HepG2 (cell line): ENCODE data around the gene INSR. TPM values are rescaled to one million over a fixed set of nuclear protein-coding genes. Genes with fewer than 3 reads are reported as not detected.

ENCODE experiments used
- ATAC-seq: fragments of 200-7000 bp; cut with Tn5 transposase; 3 replicates; pipeline ENCODE4 v1.9.1; 2020; ENCODE audit warnings: mild to moderate bottlenecking, moderate library complexity
- BruUV-seq: library from RNA; stranded (reverse); fragments of 400-500 nt; replicated peaks from 2 replicates; lab custom pipeline; 2021; lab: Mats Ljungman, UMichigan
- CTCF ChIA-PET: fragments of 300-600 bp; formaldehyde crosslinking; extraction: SDS; loops from one replicate; lab custom pipeline; 2021; ENCODE audit warnings: low total read pairs, inconsistent platforms, low intra/inter-chr PET ratio; lab: Yijun Ruan, JAX
- POLR2A ChIA-PET: fragments of 350-600 bp; sonication (Branson Sonifier 250); formaldehyde crosslinking; loops from one replicate; lab custom pipeline; 2020; ENCODE audit warnings: antibody characterized with exemption, inconsistent platforms; lab: Yijun Ruan, JAX
- DNase-seq: peaks from one replicate; pipeline ENCODE4 v3.0.0-alpha.2; 2015; ENCODE audit warnings: low spot score
- FAIRE-seq: peaks from 3 replicates; lab custom pipeline; 2011; peaks lifted over from hg19 to GRCh38; lab: Jason Lieb, UNC
- H2AFZ ChIP-seq: one replicate; pipeline ENCODE4 v1.6.1; 2011; ENCODE audit warnings: low read length, inconsistent platforms
- H3K27ac ChIP-seq: fragments of 300-600 bp; 3 replicates; pipeline ENCODE4 v1.8.0; 2011; ENCODE audit warnings: mixed run types, mild to moderate bottlenecking, mixed read lengths, low read length, inconsistent platforms; ENCODE audit not compliant: insufficient read depth; ENCODE audit errors: extremely low read length
- H3K27me3 ChIP-seq, 2 experiments: fragments of 200-600 bp in 1 of 2; 2 replicates in 1 of 2; 3 replicates in 1 of 2; pipeline versions ENCODE4 v1.6.0 to v1.8.0; 2011; ENCODE audit warnings: low read length in 2 of 2, mild to moderate bottlenecking in 2 of 2, moderate library complexity in 2 of 2, inconsistent platforms in 1 of 2; ENCODE audit not compliant: insufficient read depth in 2 of 2, control insufficient read depth in 1 of 2
- H3K36me3 ChIP-seq, 2 experiments: fragments of 200-600 bp in 1 of 2; replicated peaks in 1 of 2; 2 replicates in 1 of 2; 3 replicates in 1 of 2; pipeline versions ENCODE4 v1.5.1 to v1.8.0; 2011; ENCODE audit warnings: low read length in 2 of 2, inconsistent platforms in 1 of 2; ENCODE audit not compliant: insufficient read depth in 2 of 2, control insufficient read depth in 1 of 2
- H3K4me1 ChIP-seq: 2 replicates; pipeline ENCODE4 v1.5.1; 2012; ENCODE audit warnings: low read length, inconsistent platforms; ENCODE audit not compliant: insufficient read depth
- H3K4me2 ChIP-seq: 2 replicates; pipeline ENCODE4 v1.6.0; 2011; ENCODE audit warnings: low read depth, low read length, inconsistent platforms
- H3K4me3 ChIP-seq, 3 experiments: fragments of 200-600 bp in 1 of 3; sonication (generic), shearing (Covaris generic) in 1 of 3; replicated peaks in 1 of 3; 2 replicates each; pipeline ENCODE4 v1.5.1; 2011 to 2016; ENCODE audit warnings: low read length in 3 of 3, inconsistent platforms in 2 of 3, low read depth in 2 of 3, mild to moderate bottlenecking in 2 of 3, control low read depth in 1 of 3, mixed read lengths in 1 of 3; ENCODE audit not compliant: insufficient read depth in 1 of 3
- H3K79me2 ChIP-seq: one replicate; pipeline ENCODE4 v1.6.1; 2011; ENCODE audit warnings: low read length, inconsistent platforms; ENCODE audit not compliant: insufficient read depth
- H3K9ac ChIP-seq: 2 replicates; pipeline ENCODE4 v1.6.0; 2011; ENCODE audit warnings: mild to moderate bottlenecking, low read depth, low read length, inconsistent platforms; ENCODE audit not compliant: insufficient read depth
- H3K9me3 ChIP-seq: 2 replicates; pipeline ENCODE4 v1.5.1; 2012; ENCODE audit warnings: mild to moderate bottlenecking, low read length
- H4K20me1 ChIP-seq: 2 replicates; pipeline ENCODE4 v1.6.0; 2011; ENCODE audit warnings: inconsistent platforms, mild to moderate bottlenecking, low read length, moderate library complexity; ENCODE audit not compliant: insufficient read depth
- ARNTL ChIP-seq: sonication (generic); formaldehyde crosslinking; IDR thresholded peaks from 2 replicates; pipeline ENCODE4 v1.4.0; 2020; ENCODE audit warnings: mild to moderate bottlenecking, missing genetic modification reagents
- CHD4 ChIP-seq: fragments of 200-600 bp; sonication (generic); IDR thresholded peaks from 2 replicates; pipeline ENCODE4 v1.7.0; 2017; ENCODE audit warnings: mild to moderate bottlenecking, low read length, borderline replicate concordance
- HDAC6 ChIP-seq: fragments of 200-600 bp; sonication (generic); IDR thresholded peaks from 2 replicates; pipeline ENCODE4 v1.7.0; 2017; ENCODE audit warnings: mild to moderate bottlenecking, antibody characterized with exemption, low read length, low read depth
- KAT7 ChIP-seq: IDR thresholded peaks from 2 replicates; pipeline ENCODE4 v1.6.1; 2018; ENCODE audit warnings: borderline replicate concordance, missing compliant biosample characterization
- KLF16 ChIP-seq, 2 experiments: sonication (generic) in 1 of 2; formaldehyde crosslinking in 1 of 2; IDR thresholded peaks; 2 replicates each; pipeline versions ENCODE4 v1.6.1 to v1.8.0; 2016 to 2023; ENCODE audit warnings: missing genetic modification reagents in 2 of 2, missing compliant biosample characterization in 1 of 2
- MTERF4 ChIP-seq: sonication (generic); formaldehyde crosslinking; IDR thresholded peaks from 2 replicates; pipeline ENCODE4 v1.8.0; 2023; ENCODE audit warnings: mild to moderate bottlenecking, missing genetic modification reagents
- SOX13 ChIP-seq, 3 experiments: fragments of 450-650 bp in 1 of 3; sonication (generic) in 1 of 3; formaldehyde crosslinking in 1 of 3; IDR thresholded peaks in 2 of 3; conservative IDR thresholded peaks in 1 of 3; 2 replicates each; pipeline versions ENCODE4 v1.5.0 to v1.6.1; 2016 to 2020; ENCODE audit warnings: antibody characterized with exemption in 1 of 3, mild to moderate bottlenecking in 1 of 3, missing compliant biosample characterization in 1 of 3, missing genetic modification reagents in 1 of 3, moderate library complexity in 1 of 3
- ZBTB42 ChIP-seq: sonication (generic); formaldehyde crosslinking; IDR thresholded peaks from 2 replicates; pipeline ENCODE4 v1.5.0; 2020; ENCODE audit warnings: mild to moderate bottlenecking, missing genetic modification reagents
- ZFP82 ChIP-seq: sonication (generic); formaldehyde crosslinking; IDR thresholded peaks from 2 replicates; pipeline ENCODE4 v1.5.1; 2020; ENCODE audit warnings: mild to moderate bottlenecking, missing genetic modification reagents, borderline replicate concordance
- ZFYVE20 ChIP-seq: sonication (generic); formaldehyde crosslinking; IDR thresholded peaks from 2 replicates; pipeline ENCODE4 v1.8.0; 2023; ENCODE audit warnings: low read depth, mild to moderate bottlenecking, moderate library complexity, missing genetic modification reagents, borderline replicate concordance
- ZNF253 ChIP-seq: sonication (generic); formaldehyde crosslinking; IDR thresholded peaks from 2 replicates; pipeline ENCODE4 v1.8.0; 2022; ENCODE audit warnings: mild to moderate bottlenecking, missing genetic modification reagents, borderline replicate concordance
- ZNF431 ChIP-seq: sonication (generic); formaldehyde crosslinking; IDR thresholded peaks from 2 replicates; pipeline ENCODE4 v1.9.0; 2022; ENCODE audit warnings: missing genetic modification reagents, low read depth, mild to moderate bottlenecking, borderline replicate concordance
- ZNF720 ChIP-seq: sonication (generic); formaldehyde crosslinking; IDR thresholded peaks from 2 replicates; pipeline ENCODE4 v1.4.0; 2020; ENCODE audit warnings: missing genetic modification reagents
- WGBS: methylation state at CpG from one replicate; pipeline ENCODE4 v1.1.6; 2017; ENCODE audit warnings: low lambda C conversion rate; 5-methylcytosine and 5-hydroxymethylcytosine counted together
- in situ Hi-C: cut with HindIII; loops from 2 replicates; pipeline ENCODE4 v1.10.0; 2017; ENCODE audit warnings: low pct_unique_long_range_greater_than_20kb; ENCODE audit not compliant: extremely low pct_ligation_motif_present
- intact Hi-C: fragments of 100-400 bp; cut with micrococcal nuclease; formaldehyde crosslinking; loops from one replicate; pipeline ENCODE4 v1.10.0; 2022; ENCODE audit not compliant: unreplicated experiment
- polyA plus RNA-seq, 8 experiments: library from polyadenylated mRNA; depleted of rRNA in 3 of 8; stranded (reverse) in 7 of 8; unstranded in 1 of 8; fragments of >200 nt; fragmentation: Illumina TruSeq in 4 of 8; extraction: Trizol in 4 of 8; gene quantifications; 2 replicates each; pipeline versions ENCODE4 v1.2.1 to v1.2.3, GENCODE V29; 2011 to 2016; ENCODE audit warnings: low read depth in 4 of 8, missing spikeins in 1 of 8, mixed read lengths in 1 of 8; ENCODE audit not compliant: insufficient read depth in 1 of 8
- total RNA-seq, 5 experiments: library from RNA; depleted of rRNA; stranded (reverse); fragments of >200 nt; fragmentation: Illumina TruSeq; extraction: Trizol; gene quantifications; 2 replicates each; pipeline ENCODE4 v1.2.3, GENCODE V29; 2016; ENCODE audit warnings: low read depth in 1 of 5
- TF ChIP-seq, protein P1 (sequence below): sonication (generic); formaldehyde crosslinking; IDR thresholded peaks from 2 replicates; pipeline ENCODE4 v1.4.0; 2020; ENCODE audit warnings: mild to moderate bottlenecking, missing genetic modification reagents
- TF ChIP-seq, protein P2 (sequence below): sonication (generic); formaldehyde crosslinking; IDR thresholded peaks from 2 replicates; pipeline ENCODE4 v1.4.0; 2020; ENCODE audit warnings: missing genetic modification reagents, borderline replicate concordance
- TF ChIP-seq, protein P3 (sequence below): sonication (generic); formaldehyde crosslinking; IDR thresholded peaks from 2 replicates; pipeline ENCODE4 v1.4.0; 2020; ENCODE audit warnings: missing genetic modification reagents, borderline replicate concordance

INSR gene
- total and polyA plus RNA-seq, 2 of the 13 experiments (the other 11 are each of a cell fraction or from before 2014, with no cell fraction given): 24.2 to 29.8 TPM

- no TSS peak for BruUV-seq
- H3K9me3 ChIP-seq: no peaks in the 10 kb centered on the region
- DNase-seq (no peak), ATAC-seq (no peak; the same call in 2 of the 3 replicates), FAIRE-seq (peak; percentile 84)
- no peak overlapping the region for H3K4me2 ChIP-seq
- no peaks in the 10 kb centered on the region for H3K79me2 ChIP-seq
- no peaks in the 10 kb centered on the region for H3K27me3 ChIP-seq
- H3K4me3 ChIP-seq: no peak overlapping the region
- in situ Hi-C loops (no loop called here), intact Hi-C loops (no loop called here)
- no peaks in the 10 kb centered on the region for H4K20me1 ChIP-seq
- peaks cover 4 to 5% of the 10 kb centered on the region in 2 experiments; a peak in 4 of 5 replicates for H3K36me3 ChIP-seq
- H3K9ac ChIP-seq: no peak overlapping the region
- CTCF ChIA-PET: no interaction called here
- no peak overlapping the region for H2AFZ ChIP-seq
- H3K4me1 ChIP-seq: peaks cover 24% of the 10 kb centered on the region
- H3K27ac ChIP-seq: no peak overlapping the region
- 72% methylated on average over 5 of the region's 5 CpGs for WGBS
- POLR2A ChIA-PET: no interaction called here
- no peak for TF ChIP-seq ZFP82
- no peak for TF ChIP-seq SOX13 (IDR thresholded peaks at IDR 0.05)
- TF ChIP-seq SOX13 (CRISPR knock-in tag; conservative IDR thresholded peaks at IDR 0.05 in 1 of 2, IDR thresholded peaks at IDR 0.05 in 1 of 2): no peak
- TF ChIP-seq ZNF431 (CRISPR knock-in tag): no peak
- TF ChIP-seq KLF16 (CRISPR knock-in tag; IDR thresholded peaks at IDR 0.05): no peak
- 0 out of 2 replicates have a peak, but pooled peaks have one; percentile 34 for TF ChIP-seq ZFYVE20 (CRISPR knock-in tag)
- no peak for TF ChIP-seq ARNTL (CRISPR knock-in tag)
- TF ChIP-seq MTERF4 (CRISPR knock-in tag): no peak
- TF ChIP-seq, protein P1, sequence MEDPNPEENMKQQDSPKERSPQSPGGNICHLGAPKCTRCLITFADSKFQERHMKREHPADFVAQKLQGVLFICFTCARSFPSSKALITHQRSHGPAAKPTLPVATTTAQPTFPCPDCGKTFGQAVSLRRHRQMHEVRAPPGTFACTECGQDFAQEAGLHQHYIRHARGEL (CRISPR knock-in tag): no peak
- no peak for TF ChIP-seq ZNF720 (CRISPR knock-in tag)
- no peak for TF ChIP-seq KAT7
- TF ChIP-seq ZNF253 (CRISPR knock-in tag): no peak
- TF ChIP-seq, protein P2, sequence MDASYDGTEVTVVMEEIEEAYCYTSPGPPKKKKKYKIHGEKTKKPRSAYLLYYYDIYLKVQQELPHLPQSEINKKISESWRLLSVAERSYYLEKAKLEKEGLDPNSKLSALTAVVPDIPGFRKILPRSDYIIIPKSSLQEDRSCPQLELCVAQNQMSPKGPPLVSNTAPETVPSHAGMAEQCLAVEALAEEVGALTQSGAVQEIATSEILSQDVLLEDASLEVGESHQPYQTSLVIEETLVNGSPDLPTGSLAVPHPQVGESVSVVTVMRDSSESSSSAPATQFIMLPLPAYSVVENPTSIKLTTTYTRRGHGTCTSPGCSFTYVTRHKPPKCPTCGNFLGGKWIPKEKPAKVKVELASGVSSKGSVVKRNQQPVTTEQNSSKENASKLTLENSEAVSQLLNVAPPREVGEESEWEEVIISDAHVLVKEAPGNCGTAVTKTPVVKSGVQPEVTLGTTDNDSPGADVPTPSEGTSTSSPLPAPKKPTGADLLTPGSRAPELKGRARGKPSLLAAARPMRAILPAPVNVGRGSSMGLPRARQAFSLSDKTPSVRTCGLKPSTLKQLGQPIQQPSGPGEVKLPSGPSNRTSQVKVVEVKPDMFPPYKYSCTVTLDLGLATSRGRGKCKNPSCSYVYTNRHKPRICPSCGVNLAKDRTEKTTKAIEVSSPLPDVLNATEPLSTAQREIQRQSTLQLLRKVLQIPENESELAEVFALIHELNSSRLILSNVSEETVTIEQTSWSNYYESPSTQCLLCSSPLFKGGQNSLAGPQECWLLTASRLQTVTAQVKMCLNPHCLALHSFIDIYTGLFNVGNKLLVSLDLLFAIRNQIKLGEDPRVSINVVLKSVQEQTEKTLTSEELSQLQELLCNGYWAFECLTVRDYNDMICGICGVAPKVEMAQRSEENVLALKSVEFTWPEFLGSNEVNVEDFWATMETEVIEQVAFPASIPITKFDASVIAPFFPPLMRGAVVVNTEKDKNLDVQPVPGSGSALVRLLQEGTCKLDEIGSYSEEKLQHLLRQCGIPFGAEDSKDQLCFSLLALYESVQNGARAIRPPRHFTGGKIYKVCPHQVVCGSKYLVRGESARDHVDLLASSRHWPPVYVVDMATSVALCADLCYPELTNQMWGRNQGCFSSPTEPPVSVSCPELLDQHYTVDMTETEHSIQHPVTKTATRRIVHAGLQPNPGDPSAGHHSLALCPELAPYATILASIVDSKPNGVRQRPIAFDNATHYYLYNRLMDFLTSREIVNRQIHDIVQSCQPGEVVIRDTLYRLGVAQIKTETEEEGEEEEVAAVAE (CRISPR knock-in tag): no peak
- no peak for TF ChIP-seq ZBTB42 (CRISPR knock-in tag)
- peak; percentile 89 for TF ChIP-seq CHD4
- TF ChIP-seq, protein P3, sequence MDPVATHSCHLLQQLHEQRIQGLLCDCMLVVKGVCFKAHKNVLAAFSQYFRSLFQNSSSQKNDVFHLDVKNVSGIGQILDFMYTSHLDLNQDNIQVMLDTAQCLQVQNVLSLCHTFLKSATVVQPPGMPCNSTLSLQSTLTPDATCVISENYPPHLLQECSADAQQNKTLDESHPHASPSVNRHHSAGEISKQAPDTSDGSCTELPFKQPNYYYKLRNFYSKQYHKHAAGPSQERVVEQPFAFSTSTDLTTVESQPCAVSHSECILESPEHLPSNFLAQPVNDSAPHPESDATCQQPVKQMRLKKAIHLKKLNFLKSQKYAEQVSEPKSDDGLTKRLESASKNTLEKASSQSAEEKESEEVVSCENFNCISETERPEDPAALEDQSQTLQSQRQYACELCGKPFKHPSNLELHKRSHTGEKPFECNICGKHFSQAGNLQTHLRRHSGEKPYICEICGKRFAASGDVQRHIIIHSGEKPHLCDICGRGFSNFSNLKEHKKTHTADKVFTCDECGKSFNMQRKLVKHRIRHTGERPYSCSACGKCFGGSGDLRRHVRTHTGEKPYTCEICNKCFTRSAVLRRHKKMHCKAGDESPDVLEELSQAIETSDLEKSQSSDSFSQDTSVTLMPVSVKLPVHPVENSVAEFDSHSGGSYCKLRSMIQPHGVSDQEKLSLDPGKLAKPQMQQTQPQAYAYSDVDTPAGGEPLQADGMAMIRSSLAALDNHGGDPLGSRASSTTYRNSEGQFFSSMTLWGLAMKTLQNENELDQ (CRISPR knock-in tag): no peak
- 0 out of 2 replicates have a peak, but pooled peaks have one; percentile 35 for TF ChIP-seq HDAC6
These were observed 141.2 kb downstream of the INSR start for GRCh38 chr19:7153022-7153421.
